ENCODE data around the gene REEP1. TPM values are rescaled to one million over a fixed set of nuclear protein-coding genes. Genes with fewer than 3 reads are reported as not detected.

The REEP1 gene
- total and polyA plus RNA-seq, 2 of the 13 experiments (the other 11 are each of a cell fraction or from before 2014, with no cell fraction given), result 0.27 TPM; not detected in 1

DNA sequence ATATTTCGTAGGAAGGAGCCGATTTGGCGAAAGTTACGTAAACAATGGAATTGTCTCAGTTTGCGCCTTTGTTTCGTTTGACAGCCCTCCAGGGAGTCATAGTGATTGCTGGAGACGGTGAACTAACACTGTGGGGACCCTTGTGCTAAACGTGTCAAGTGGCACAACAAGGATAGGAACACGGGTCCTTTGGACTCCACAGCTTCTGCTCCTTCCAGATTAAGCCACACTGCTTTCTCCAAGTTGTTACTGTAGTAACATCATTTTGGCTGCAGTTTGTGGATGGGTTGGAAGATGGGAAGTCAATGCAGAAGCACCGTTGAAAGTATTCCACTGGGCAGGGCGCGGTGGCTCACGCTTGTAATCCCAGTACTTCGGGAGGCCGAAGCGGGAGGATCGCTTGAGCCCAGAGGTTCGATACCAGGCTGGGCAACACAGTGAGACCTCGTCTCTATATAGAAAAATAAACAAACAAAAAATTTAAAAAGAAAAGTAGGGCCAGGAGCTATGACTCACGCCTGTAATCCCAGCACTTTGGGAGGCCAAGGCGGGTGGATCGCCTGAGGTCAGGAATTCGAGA is 141.5 kb downstream of the REEP1 start (continued):
- TF ChIP-seq, protein P1, sequence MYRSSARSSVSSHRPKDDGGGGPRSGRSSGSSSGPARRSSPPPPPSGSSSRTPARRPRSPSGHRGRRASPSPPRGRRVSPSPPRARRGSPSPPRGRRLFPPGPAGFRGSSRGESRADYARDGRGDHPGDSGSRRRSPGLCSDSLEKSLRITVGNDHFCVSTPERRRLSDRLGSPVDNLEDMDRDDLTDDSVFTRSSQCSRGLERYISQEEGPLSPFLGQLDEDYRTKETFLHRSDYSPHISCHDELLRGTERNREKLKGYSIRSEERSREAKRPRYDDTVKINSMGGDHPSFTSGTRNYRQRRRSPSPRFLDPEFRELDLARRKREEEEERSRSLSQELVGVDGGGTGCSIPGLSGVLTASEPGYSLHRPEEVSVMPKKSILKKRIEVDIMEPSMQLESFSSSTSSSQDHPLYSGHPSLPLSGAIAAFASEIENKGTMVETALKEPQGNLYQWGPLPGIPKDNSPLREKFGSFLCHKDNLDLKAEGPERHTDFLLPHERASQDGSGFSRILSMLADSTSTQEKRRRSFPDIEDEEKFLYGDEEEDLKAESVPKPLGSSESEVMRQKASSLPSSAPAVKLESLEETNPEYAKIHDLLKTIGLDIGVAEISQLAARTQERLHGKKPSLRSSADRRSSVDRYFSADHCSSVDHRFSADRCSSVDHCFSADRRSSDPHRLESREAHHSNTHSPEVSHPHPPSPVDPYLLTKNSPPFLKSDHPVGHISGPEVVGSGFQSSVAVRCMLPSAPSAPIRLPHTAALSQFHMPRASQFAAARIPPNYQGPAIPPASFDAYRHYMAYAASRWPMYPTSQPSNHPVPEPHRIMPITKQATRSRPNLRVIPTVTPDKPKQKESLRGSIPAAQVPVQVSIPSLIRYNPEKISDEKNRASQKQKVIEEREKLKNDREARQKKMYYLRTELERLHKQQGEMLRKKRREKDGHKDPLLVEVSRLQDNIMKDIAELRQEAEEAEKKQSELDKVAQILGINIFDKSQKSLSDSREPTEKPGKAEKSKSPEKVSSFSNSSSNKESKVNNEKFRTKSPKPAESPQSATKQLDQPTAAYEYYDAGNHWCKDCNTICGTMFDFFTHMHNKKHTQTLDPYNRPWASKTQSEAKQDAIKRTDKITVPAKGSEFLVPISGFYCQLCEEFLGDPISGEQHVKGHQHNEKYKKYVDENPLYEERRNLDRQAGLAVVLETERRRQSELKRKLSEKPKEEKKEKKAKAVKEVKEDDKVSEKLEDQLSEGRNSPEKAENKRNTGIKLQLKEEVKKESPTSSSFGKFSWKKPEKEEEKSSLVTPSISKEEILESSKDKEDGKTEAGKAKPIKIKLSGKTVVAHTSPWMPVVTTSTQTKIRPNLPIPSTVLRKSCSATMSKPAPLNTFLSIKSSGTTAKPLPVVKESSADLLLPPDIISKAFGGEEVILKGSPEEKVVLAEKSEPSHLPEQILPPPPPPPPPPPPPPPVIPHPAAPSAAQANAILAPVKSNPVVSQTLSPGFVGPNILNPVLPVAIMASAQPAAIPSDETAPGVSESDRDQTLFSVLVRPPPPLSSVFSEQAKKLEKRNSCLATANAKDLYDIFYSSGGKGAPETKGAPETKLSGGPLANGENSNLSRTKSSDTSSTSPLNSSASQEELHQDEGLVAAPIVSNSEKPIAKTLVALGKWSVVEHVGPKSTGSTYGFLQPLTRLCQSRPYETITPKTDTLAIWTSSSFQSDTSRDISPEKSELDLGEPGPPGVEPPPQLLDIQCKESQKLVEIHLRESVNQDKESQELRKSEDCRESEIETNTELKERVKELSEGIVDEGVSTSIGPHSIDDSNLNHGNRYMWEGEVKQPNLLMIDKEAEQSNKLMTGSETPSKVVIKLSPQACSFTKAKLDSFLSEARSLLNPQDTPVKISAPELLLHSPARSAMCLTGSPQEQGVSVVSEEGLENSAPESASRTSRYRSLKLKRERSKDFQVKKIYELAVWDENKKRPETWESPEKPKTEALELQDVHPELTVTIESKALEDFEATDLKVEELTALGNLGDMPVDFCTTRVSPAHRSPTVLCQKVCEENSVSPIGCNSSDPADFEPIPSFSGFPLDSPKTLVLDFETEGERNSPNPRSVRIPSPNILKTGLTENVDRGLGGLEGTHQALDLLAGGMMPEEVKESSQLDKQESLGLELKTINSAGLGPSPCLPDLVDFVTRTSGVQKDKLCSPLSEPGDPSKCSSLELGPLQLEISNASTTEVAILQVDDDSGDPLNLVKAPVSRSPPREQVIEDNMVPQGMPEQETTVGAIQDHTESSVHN (CRISPR knock-in tag; IDR thresholded peaks at IDR 0.05), result no peak
- TF ChIP-seq TCF7 (IDR thresholded peaks at IDR 0.05; ENCODE audit: low read depth) (no peak), ZSCAN20 (CRISPR knock-in tag; IDR thresholded peaks at IDR 0.05; ENCODE audit: borderline replicate concordance) (no peak), ZBTB3 (CRISPR knock-in tag; IDR thresholded peaks at IDR 0.05; ENCODE audit: borderline replicate concordance, low read depth) (no peak), PHF20 (CRISPR knock-in tag; IDR thresholded peaks at IDR 0.05) (no peak), ZNF256 (CRISPR knock-in tag; conservative IDR thresholded peaks at IDR 0.05) (0 out of 2 replicates have a peak, but pooled peaks have one; percentile 23), ZNF264 (CRISPR knock-in tag; IDR thresholded peaks at IDR 0.05) (no peak; the same call in 1 of the 2 replicates), HOXA9 (CRISPR knock-in tag; IDR thresholded peaks at IDR 0.05; ENCODE audit: borderline replicate concordance) (0 out of 2 replicates have a peak, but pooled peaks have one; percentile 4), KDM1A (CRISPR knock-in tag; IDR thresholded peaks at IDR 0.05) (peak; percentile 86; the same call in 1 of the 2 replicates), RARA (CRISPR knock-in tag; IDR thresholded peaks at IDR 0.05) (no peak), NR2C2 (CRISPR knock-in tag; IDR thresholded peaks at IDR 0.05; ENCODE audit: borderline replicate concordance) (peak; percentile 96), MEIS1 (CRISPR knock-in tag; IDR thresholded peaks at IDR 0.05; ENCODE audit: borderline replicate concordance) (no peak), TOPORS (CRISPR knock-in tag; IDR thresholded peaks at IDR 0.05) (no peak), ESRRA (CRISPR knock-in tag; IDR thresholded peaks at IDR 0.05; ENCODE audit: low read depth) (peak; percentile 7; the same call in 1 of the 2 replicates)
- TF ChIP-seq, protein P2, sequence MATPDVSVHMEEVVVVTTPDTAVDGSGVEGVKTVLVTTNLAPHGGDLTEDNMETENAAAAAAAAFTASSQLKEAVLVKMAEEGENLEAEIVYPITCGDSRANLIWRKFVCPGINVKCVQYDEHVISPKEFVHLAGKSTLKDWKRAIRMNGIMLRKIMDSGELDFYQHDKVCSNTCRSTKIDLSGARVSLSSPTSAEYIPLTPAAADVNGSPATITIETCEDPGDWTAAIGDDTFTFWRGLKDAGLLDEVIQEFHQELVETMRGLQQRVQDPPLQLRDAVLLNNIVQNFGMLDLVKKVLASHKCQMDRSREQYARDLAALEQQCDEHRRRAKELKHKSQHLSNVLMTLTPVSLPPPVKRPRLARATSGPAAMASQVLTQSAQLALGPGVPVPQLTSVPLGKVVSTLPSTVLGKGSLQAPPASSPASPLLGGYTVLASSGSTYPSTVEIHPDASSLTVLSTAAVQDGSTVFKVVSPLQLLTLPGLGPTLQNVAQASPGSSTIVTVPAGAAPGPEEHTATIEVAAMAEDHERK (CRISPR knock-in tag; IDR thresholded peaks at IDR 0.05; ENCODE audit: low read depth), result no peak
- TF ChIP-seq, protein P3, sequence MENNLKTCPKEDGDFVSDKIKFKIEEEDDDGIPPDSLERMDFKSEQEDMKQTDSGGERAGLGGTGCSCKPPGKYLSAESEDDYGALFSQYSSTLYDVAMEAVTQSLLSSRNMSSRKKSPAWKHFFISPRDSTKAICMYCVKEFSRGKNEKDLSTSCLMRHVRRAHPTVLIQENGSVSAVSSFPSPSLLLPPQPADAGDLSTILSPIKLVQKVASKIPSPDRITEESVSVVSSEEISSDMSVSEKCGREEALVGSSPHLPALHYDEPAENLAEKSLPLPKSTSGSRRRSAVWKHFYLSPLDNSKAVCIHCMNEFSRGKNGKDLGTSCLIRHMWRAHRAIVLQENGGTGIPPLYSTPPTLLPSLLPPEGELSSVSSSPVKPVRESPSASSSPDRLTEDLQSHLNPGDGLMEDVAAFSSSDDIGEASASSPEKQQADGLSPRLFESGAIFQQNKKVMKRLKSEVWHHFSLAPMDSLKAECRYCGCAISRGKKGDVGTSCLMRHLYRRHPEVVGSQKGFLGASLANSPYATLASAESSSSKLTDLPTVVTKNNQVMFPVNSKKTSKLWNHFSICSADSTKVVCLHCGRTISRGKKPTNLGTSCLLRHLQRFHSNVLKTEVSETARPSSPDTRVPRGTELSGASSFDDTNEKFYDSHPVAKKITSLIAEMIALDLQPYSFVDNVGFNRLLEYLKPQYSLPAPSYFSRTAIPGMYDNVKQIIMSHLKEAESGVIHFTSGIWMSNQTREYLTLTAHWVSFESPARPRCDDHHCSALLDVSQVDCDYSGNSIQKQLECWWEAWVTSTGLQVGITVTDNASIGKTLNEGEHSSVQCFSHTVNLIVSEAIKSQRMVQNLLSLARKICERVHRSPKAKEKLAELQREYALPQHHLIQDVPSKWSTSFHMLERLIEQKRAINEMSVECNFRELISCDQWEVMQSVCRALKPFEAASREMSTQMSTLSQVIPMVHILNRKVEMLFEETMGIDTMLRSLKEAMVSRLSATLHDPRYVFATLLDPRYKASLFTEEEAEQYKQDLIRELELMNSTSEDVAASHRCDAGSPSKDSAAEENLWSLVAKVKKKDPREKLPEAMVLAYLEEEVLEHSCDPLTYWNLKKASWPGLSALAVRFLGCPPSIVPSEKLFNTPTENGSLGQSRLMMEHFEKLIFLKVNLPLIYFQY (CRISPR knock-in tag; IDR thresholded peaks at IDR 0.05; ENCODE audit: borderline replicate concordance), result no peak
